ENCODE measurements around the gene ZRANB1. TPM values are rescaled to one million over a fixed set of nuclear protein-coding genes. Genes with fewer than 3 reads are reported as not detected.

The ZRANB1 gene
- total and polyA plus RNA-seq, 2 experiments from 2014 or later = 4.2 to 26.7 TPM

- peaks cover 5% of the 10 kb centered on the region; the same call in 2 of the 3 replicates for H3K36me3 Mint-ChIP-seq (ENCODE audit: low read depth)
- DNase-seq (ENCODE audit: low spot score) (no peak), ATAC-seq (no peak)
- peak overlapping the region; percentile 98 for H3K27ac ChIP-seq (ENCODE audit: low read depth)
- H3K4me1 Mint-ChIP-seq = peaks cover 19% of the 10 kb centered on the region
- H3K9me2 ChIP-seq (ENCODE audit: insufficient read depth) = no peaks in the 10 kb centered on the region
- peaks cover 60% of the 10 kb centered on the region for H3K79me2 ChIP-seq (replicated peaks; ENCODE audit: insufficient read depth)
- H3K36me3 ChIP-seq (ENCODE audit: insufficient read depth) = peaks cover 4% of the 10 kb centered on the region; the same call in 1 of the 2 replicates
- H3F3A ChIP-seq (replicated peaks; ENCODE audit: low read depth) = peaks cover 14% of the 10 kb centered on the region; the same call in 1 of the 2 replicates
- peaks cover 19% of the 10 kb centered on the region for H3K4me1 ChIP-seq (ENCODE audit: insufficient read depth)
- no peaks in the 10 kb centered on the region; the same call in 2 of the 3 replicates for H3K9me3 Mint-ChIP-seq
- H3K4me3 Mint-ChIP-seq = peak overlapping the region; percentile 98
- H3K27me3 Mint-ChIP-seq (ENCODE audit: insufficient read depth, low read depth, poor library complexity) = peaks cover 11% of the 10 kb centered on the region
- peak overlapping the region; percentile 98 for H3K4me2 ChIP-seq
- peak overlapping the region; percentile 97 for H3K27ac Mint-ChIP-seq
- peak overlapping the region; percentile 97 for H3K4me3 ChIP-seq
- TF ChIP-seq CTCF (conservative IDR thresholded peaks at IDR 0.05; ENCODE audit: low read depth in 2 of 2) = no peak
- no peaks in the 10 kb centered on the region for H3K27me3 ChIP-seq (ENCODE audit: insufficient read depth)
- H2AFZ ChIP-seq = no peak overlapping the region
- H4K20me1 ChIP-seq (replicated peaks; ENCODE audit: insufficient read depth) = peaks cover 35% of the 10 kb centered on the region
Observed at GRCh38 chr10:124918191-124918830, 23.6 kb upstream of the ZRANB1 start.

GRCh38 chr10:124918906-124919305 lies 23.0 kb upstream of the ZRANB1 start:
- H3K27ac Mint-ChIP-seq = no peak overlapping the region
- Histone ChIP-seq H3K27ac (ENCODE audit: low read depth) (no peak overlapping the region), H3K4me3 (peak overlapping the region; percentile 97), H3K4me2 (peak overlapping the region; percentile 98), H3K27me3 (ENCODE audit: insufficient read depth) (no peaks in the 10 kb centered on the region), H3K9me2 (ENCODE audit: insufficient read depth) (no peaks in the 10 kb centered on the region), H2AFZ (no peak overlapping the region), H4K20me1 (replicated peaks; ENCODE audit: insufficient read depth) (peaks cover 41% of the 10 kb centered on the region), H3F3A (replicated peaks; ENCODE audit: low read depth) (peaks cover 14% of the 10 kb centered on the region; the same call in 1 of the 2 replicates), H3K4me1 (ENCODE audit: insufficient read depth) (peaks cover 19% of the 10 kb centered on the region), H3K79me2 (replicated peaks; ENCODE audit: insufficient read depth) (peaks cover 66% of the 10 kb centered on the region), H3K36me3 (ENCODE audit: insufficient read depth) (peaks cover 4% of the 10 kb centered on the region; the same call in 1 of the 2 replicates)
- H3K4me1 Mint-ChIP-seq = peaks cover 19% of the 10 kb centered on the region
- H3K27me3 Mint-ChIP-seq (ENCODE audit: insufficient read depth, low read depth, poor library complexity) = peaks cover 11% of the 10 kb centered on the region
- H3K4me3 Mint-ChIP-seq = peak overlapping the region; percentile 98
- DNase-seq (ENCODE audit: low spot score) = no peak
- ATAC-seq = no peak
- H3K36me3 Mint-ChIP-seq (ENCODE audit: low read depth) = peaks cover 8% of the 10 kb centered on the region
- no peaks in the 10 kb centered on the region; the same call in 2 of the 3 replicates for H3K9me3 Mint-ChIP-seq
- TF ChIP-seq JUNB (IDR thresholded peaks at IDR 0.05; ENCODE audit: unreplicated experiment) (no peak), REST (IDR thresholded peaks at IDR 0.05; ENCODE audit: unreplicated experiment) (no peak), ZNF114 (CRISPR knock-in tag; IDR thresholded peaks at IDR 0.05) (no peak), EZH2 (IDR thresholded peaks at IDR 0.05; ENCODE audit: low read depth, unreplicated experiment) (no peak), ZNF462 (CRISPR knock-in tag; IDR thresholded peaks at IDR 0.05) (no peak), EZH2phosphoT487 (IDR thresholded peaks at IDR 0.05; ENCODE audit: unreplicated experiment) (no peak), NANOG (IDR thresholded peaks at IDR 0.05; ENCODE audit: borderline replicate concordance) (no peak)
